ENCODE data around the gene GHRH. TPM values are rescaled to one million over a fixed set of nuclear protein-coding genes. Genes with fewer than 3 reads are reported as not detected.
A peak's percentile ranks its signal among the peaks of the same experiment; 100 is the strongest.

GHRH gene
- total and polyA plus RNA-seq, 2 of the 4 experiments (the other 2 are of a cell fraction): not detected

DNA sequence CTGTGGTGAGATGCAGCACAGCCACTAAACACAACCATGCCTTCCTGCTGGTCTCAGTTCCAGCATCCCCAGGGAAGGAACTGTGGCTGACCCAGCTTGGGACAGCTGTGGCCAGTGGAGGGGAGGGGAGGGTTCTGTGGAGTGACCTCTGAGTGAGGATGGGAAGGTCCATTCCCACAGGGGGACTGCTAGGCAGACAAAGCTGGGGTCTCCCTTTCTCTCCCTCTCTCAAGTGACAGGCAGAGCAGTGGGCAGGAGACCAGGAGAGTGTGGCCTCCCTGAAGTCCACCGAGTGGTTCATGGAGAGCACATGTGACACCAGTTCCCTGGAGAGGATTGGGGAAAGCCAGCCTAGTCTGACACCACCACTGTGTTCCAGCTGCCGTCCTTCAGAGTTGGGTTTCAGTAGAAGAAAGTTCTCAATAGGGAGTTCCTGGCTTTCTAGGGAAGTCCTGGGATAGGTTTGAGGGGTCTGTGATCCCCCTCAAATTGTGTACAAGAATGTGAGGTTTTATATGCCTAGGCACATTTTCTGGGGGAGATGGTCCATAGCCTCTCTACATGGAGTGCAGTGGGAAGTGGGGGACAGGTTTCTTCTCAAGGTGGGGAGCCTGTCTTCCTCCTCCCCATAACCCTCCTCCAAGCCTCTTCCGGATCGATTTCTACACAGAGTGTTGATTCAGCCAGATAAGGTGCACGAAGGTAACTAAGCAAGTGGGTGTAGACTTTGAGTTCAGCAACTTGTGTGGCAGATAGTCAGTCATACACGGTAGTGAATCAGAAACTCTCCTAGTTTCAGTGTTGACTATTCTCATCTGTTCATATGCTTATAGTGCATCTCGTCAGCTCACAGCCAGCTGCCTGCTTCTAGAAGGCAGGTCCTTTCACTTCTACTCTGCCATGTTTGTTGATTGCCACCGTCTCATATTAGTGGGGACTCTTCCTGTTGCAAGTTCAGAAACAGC, 46.8 kb upstream of the GHRH start:
- intact Hi-C loops (cut with micrococcal nuclease): no loop called here
- dilution Hi-C loops (cut with HindIII; ENCODE audit: low sequenced_read_pairs, unreplicated experiment): no loop called here

More for the DNA sequence above, 46.8 kb upstream of the GHRH start:
- Histone ChIP-seq H2AK5ac (ENCODE audit: low read depth, low read length) (no peak overlapping the region), H3K23ac (ENCODE audit: low read depth, low read length) (no peak overlapping the region), H2BK5ac (ENCODE audit: low read depth, low read length, poor library complexity, severe bottlenecking) (no peak overlapping the region), H4K5ac (ENCODE audit: low read depth, low read length) (no peak overlapping the region), H3K4ac (ENCODE audit: low read depth, low read length) (no peak overlapping the region), H3K79me1 (ENCODE audit: low read depth in 1 of 2, low read length in 2 of 2) (peaks cover 43 to 84% of the 10 kb centered on the region in 2 experiments), H3K9me3 (ENCODE audit: control insufficient read depth, insufficient read depth, low read length) (no peaks in the 10 kb centered on the region), H3K9me1 (ENCODE audit: insufficient read depth, low read length) (peaks cover 30% of the 10 kb centered on the region), H4K20me1 (ENCODE audit: insufficient read depth, low read length) (peaks cover 8% of the 10 kb centered on the region), H3K18ac (ENCODE audit: low read depth, low read length) (no peak overlapping the region), H2BK120ac (ENCODE audit: low read depth, low read length) (no peak overlapping the region), H3K27me3 (ENCODE audit: control insufficient read depth, insufficient read depth, low read length) (no peaks in the 10 kb centered on the region), H3K4me1 (ENCODE audit: control insufficient read depth, insufficient read depth, low read length) (peaks cover 13% of the 10 kb centered on the region), H3K4me2 (ENCODE audit: low read depth, low read length) (no peak overlapping the region), H4K8ac (ENCODE audit: low read depth in 2 of 2, low read length in 2 of 2) (no peak overlapping the region), H2BK15ac (ENCODE audit: low read depth, low read length) (no peak overlapping the region), H3K56ac (ENCODE audit: extremely low read depth, insufficient read depth, low read length) (no peak overlapping the region), H3K14ac (replicated peaks; ENCODE audit: low read depth, low read length) (no peak overlapping the region), H3K36me3 (ENCODE audit: control insufficient read depth, insufficient read depth, low read length) (peaks cover 31% of the 10 kb centered on the region), H3K9ac (ENCODE audit: low read depth, low read length) (no peak overlapping the region), H4K91ac (ENCODE audit: insufficient read depth, low read depth, low read length) (no peak overlapping the region), H2AFZ (replicated peaks; ENCODE audit: low read length, poor library complexity) (no peak overlapping the region), H2BK20ac (ENCODE audit: low read depth, low read length) (no peak overlapping the region), H3K27ac (ENCODE audit: insufficient read depth, low read length) (no peak overlapping the region), H2AK9ac (replicated peaks; ENCODE audit: low read depth, low read length, poor library complexity) (peak overlapping the region; percentile 6), H3K4me3 (ENCODE audit: insufficient read depth, low read depth, low read length) (no peak overlapping the region)
- no peak for ATAC-seq (ENCODE audit: low read depth)
- POLR2A ChIA-PET (ENCODE audit: unreplicated experiment): no interaction called here
- 100% methylated on average over 2 of the region's 8 CpGs; no CpG with 5 or more reads in 1 of the 2 experiments for WGBS, 2 experiments (ENCODE audit: extremely low coverage in 2 of 2, insufficient read length in 1 of 2)
- TF ChIP-seq MAZ (IDR thresholded peaks at IDR 0.05; ENCODE audit: borderline replicate concordance, low read depth, low read length) (no peak), FOS (IDR thresholded peaks at IDR 0.05; ENCODE audit: low read depth, low read length) (no peak), MAFK (IDR thresholded peaks at IDR 0.05; ENCODE audit: low read depth, low read length) (no peak)
- in situ Hi-C loops (cut with MboI; ENCODE audit: low sequenced_read_pairs): no loop called here
- DNase-seq: no peak
- CTCF ChIA-PET: no interaction called here
- BruUV-seq (replicated peaks): no TSS peak

All from IMR-90 (cell line).